ENCODE data around the gene ANKHD1. TPM values are rescaled to one million over a fixed set of nuclear protein-coding genes. Genes with fewer than 3 reads are reported as not detected.

The ANKHD1 gene
- total RNA-seq, 1 experiment from 2014 or later, result 140 TPM

- TF ChIP-seq POLR2AphosphoS5 (IDR thresholded peaks at IDR 0.05; ENCODE audit: low read depth, low read length) (no peak), TCF7L2 (IDR thresholded peaks at IDR 0.05; ENCODE audit: low read depth, low read length) (no peak)
- TF ChIP-seq, protein P1, sequence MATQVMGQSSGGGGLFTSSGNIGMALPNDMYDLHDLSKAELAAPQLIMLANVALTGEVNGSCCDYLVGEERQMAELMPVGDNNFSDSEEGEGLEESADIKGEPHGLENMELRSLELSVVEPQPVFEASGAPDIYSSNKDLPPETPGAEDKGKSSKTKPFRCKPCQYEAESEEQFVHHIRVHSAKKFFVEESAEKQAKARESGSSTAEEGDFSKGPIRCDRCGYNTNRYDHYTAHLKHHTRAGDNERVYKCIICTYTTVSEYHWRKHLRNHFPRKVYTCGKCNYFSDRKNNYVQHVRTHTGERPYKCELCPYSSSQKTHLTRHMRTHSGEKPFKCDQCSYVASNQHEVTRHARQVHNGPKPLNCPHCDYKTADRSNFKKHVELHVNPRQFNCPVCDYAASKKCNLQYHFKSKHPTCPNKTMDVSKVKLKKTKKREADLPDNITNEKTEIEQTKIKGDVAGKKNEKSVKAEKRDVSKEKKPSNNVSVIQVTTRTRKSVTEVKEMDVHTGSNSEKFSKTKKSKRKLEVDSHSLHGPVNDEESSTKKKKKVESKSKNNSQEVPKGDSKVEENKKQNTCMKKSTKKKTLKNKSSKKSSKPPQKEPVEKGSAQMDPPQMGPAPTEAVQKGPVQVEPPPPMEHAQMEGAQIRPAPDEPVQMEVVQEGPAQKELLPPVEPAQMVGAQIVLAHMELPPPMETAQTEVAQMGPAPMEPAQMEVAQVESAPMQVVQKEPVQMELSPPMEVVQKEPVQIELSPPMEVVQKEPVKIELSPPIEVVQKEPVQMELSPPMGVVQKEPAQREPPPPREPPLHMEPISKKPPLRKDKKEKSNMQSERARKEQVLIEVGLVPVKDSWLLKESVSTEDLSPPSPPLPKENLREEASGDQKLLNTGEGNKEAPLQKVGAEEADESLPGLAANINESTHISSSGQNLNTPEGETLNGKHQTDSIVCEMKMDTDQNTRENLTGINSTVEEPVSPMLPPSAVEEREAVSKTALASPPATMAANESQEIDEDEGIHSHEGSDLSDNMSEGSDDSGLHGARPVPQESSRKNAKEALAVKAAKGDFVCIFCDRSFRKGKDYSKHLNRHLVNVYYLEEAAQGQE (IDR thresholded peaks at IDR 0.05; ENCODE audit: insufficient read depth in 1 of 2, low read depth in 2 of 2, low read length in 1 of 2), result no peak
- TF ChIP-seq, protein P2, sequence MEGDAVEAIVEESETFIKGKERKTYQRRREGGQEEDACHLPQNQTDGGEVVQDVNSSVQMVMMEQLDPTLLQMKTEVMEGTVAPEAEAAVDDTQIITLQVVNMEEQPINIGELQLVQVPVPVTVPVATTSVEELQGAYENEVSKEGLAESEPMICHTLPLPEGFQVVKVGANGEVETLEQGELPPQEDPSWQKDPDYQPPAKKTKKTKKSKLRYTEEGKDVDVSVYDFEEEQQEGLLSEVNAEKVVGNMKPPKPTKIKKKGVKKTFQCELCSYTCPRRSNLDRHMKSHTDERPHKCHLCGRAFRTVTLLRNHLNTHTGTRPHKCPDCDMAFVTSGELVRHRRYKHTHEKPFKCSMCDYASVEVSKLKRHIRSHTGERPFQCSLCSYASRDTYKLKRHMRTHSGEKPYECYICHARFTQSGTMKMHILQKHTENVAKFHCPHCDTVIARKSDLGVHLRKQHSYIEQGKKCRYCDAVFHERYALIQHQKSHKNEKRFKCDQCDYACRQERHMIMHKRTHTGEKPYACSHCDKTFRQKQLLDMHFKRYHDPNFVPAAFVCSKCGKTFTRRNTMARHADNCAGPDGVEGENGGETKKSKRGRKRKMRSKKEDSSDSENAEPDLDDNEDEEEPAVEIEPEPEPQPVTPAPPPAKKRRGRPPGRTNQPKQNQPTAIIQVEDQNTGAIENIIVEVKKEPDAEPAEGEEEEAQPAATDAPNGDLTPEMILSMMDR (IDR thresholded peaks at IDR 0.05), result no peak
- intact Hi-C loops (cut with micrococcal nuclease; ENCODE audit: unreplicated experiment) (no loop called here), in situ Hi-C loops (cut with HindIII; ENCODE audit: low pct_unique_long_range_greater_than_20kb, low sequenced_read_pairs) (no loop called here)
- no peaks in the 10 kb centered on the region for H3K9me3 ChIP-seq (ENCODE audit: control insufficient read depth, insufficient read depth, low read depth, low read length)
- no TSS peak for BruUV-seq (replicated peaks)
- POLR2A ChIA-PET, result no interaction called here
- H3K4me1 ChIP-seq (ENCODE audit: control insufficient read depth, insufficient read depth, low read length), result peaks cover 24% of the 10 kb centered on the region
- DNase-seq (ENCODE audit: low read depth, low spot score), result no peak
- H3K4me3 ChIP-seq (ENCODE audit: low read depth in 2 of 2, low read length in 2 of 2), result no peak overlapping the region
- H3K27ac ChIP-seq (ENCODE audit: low read length), result no peak overlapping the region
- peak; percentile 86 for ATAC-seq
- peaks cover 3% of the 10 kb centered on the region; the same call in 1 of the 2 replicates for H3K36me3 ChIP-seq (ENCODE audit: control insufficient read depth, insufficient read depth, low read length)
- CTCF ChIA-PET, result no interaction called here
- no peaks in the 10 kb centered on the region for H3K27me3 ChIP-seq (ENCODE audit: control insufficient read depth, insufficient read depth, low read length)
Observed at GRCh38 chr5:140408750-140409241, 7.2 kb downstream of the ANKHD1 start.

DNA sequence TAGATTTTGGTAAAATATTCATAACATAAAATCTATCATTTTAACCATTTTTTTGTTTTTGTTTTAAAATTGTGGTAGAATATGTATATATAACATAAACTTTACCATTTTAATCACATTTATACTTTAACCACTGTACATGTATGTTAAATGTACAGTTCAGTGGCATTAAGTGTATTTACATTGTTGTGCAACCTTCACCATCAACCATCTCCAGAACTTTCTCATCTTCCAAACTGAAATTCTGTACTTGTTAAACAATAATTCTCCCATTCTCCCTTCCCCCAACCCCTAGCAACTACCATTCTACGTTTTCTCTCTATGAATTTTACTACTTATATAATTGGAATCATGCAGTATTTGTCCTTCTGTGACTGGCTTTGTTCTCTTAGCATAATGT is 11.6 kb downstream of the ANKHD1 start:
- DNase-seq (ENCODE audit: low read depth, low spot score) (no peak), ATAC-seq (no peak)
- intact Hi-C loops (cut with micrococcal nuclease; ENCODE audit: unreplicated experiment) (no loop called here), in situ Hi-C loops (cut with HindIII; ENCODE audit: low pct_unique_long_range_greater_than_20kb, low sequenced_read_pairs) (no loop called here)
- no peaks in the 10 kb centered on the region for H3K27me3 ChIP-seq (ENCODE audit: control insufficient read depth, insufficient read depth, low read length)
- H3K4me1 ChIP-seq (ENCODE audit: control insufficient read depth, insufficient read depth, low read length), result peaks cover 9% of the 10 kb centered on the region
- TSS peak; percentile 27 for BruUV-seq (replicated peaks)
- ChIA-PET POLR2A (no interaction called here), CTCF (no interaction called here)
- no peaks in the 10 kb centered on the region for H3K9me3 ChIP-seq (ENCODE audit: control insufficient read depth, insufficient read depth, low read depth, low read length)
- TF ChIP-seq, protein P1 (IDR thresholded peaks at IDR 0.05; ENCODE audit: insufficient read depth in 1 of 2, low read depth in 2 of 2, low read length in 1 of 2), result no peak
- TF ChIP-seq, protein P2 (IDR thresholded peaks at IDR 0.05), result no peak
- TF ChIP-seq TCF7L2 (IDR thresholded peaks at IDR 0.05; ENCODE audit: low read depth, low read length) (no peak), POLR2AphosphoS5 (IDR thresholded peaks at IDR 0.05; ENCODE audit: low read depth, low read length) (no peak), SIN3A (IDR thresholded peaks at IDR 0.05; ENCODE audit: borderline replicate concordance, insufficient read depth, low read depth, low read length) (no peak)
- H3K4me3 ChIP-seq (ENCODE audit: low read depth in 2 of 2, low read length in 2 of 2), result no peak overlapping the region
- H3K36me3 ChIP-seq (ENCODE audit: control insufficient read depth, insufficient read depth, low read length), result no peaks in the 10 kb centered on the region
- H3K27ac ChIP-seq (ENCODE audit: low read length), result no peak overlapping the region
